GM18502 (cell line): ENCODE measurements around the gene PSMC5.
"Not testable (repeated sequence)": the region's sequence is repeated elsewhere in the genome, so short reads cannot be mapped to it uniquely, and the experiment has no call there.

Source experiments
- ATAC-seq: cut with Tn5 transposase; IDR thresholded peaks from one replicate; pipeline ENCODE4 v1.9.1; 2021; ENCODE audit warnings: mild to moderate bottlenecking; ENCODE audit not compliant: unreplicated experiment, poor library complexity

The PSMC5 gene

DNA sequence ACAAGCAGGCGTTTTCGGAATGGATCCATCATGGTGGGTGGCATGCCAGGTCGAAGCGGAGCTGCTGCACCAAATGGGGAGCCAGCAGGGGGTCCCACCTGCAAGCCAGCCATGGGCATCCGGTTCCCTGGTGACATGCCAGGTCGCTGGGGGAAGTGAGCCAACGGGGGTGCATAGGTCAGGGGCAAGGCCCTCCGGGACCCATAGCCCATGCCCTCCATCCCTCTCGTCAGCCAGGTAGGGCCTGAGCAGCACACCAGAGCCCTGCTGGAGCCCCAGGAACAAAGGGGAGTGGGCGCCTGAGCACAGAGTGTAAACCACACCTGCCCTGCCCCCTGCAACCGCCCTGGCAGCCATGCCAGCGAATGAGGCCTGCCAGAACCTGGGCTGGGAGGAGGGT lies 10.2 kb downstream of the PSMC5 start:
- ATAC-seq: no peak

DNA sequence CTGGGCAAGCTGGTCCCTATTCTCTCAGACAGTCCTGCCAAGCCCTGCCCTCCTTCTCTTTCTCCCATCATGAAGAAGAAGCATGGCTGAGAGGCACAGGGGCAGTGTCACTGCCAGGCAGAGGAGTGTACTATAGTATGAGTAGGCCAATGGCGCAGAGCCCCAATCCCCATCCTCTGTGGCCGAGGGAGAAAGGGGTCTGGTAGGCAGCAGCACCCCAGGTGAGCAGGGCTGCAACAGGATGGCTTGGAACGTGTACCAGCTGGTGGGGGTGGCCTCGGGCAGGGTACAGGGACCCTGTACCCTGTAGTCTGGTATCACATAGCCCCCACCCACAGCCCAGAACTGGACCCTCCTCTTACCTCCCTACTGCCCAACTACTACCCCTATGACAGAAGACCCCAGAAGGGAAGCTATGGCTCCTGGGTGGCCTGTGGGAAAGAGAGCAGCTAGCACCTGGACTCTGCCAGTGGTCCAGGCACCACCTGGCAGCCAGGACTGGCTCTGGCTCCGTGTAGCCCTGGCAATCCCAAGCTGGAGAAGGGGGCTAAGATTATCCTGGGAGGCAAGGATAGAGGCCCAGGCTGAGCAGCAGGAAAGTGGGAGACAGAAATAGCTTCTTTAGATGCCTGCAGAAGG lies 10.8 kb downstream of the PSMC5 start:
- no peak for ATAC-seq

DNA sequence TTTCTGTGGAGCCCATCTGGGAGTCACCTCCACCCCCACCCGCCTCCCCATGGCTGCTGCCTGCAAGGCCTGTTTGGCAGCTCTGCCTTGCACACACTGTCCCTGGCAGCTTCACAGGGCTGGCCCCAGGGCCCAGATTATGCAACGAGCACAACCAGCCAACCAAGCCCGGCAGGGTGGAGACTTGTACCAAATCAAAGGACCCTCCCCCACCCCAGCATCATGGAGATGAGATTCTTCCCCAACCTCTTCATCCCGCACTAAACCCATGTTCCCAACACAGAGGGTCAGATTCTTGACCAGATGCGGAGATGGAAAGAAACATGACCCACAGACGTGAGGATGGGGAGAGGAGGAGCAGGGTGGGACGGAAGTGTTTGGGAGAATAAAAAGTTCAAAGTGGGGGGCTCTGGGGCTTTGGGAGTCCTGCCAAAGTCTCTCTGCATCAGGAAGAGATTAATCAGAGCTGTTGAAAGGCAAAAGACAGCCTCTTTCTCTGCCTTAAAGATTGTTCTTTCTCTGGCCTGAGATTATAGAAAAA lies 11.5 kb downstream of the PSMC5 start:
- ATAC-seq: no peak

DNA sequence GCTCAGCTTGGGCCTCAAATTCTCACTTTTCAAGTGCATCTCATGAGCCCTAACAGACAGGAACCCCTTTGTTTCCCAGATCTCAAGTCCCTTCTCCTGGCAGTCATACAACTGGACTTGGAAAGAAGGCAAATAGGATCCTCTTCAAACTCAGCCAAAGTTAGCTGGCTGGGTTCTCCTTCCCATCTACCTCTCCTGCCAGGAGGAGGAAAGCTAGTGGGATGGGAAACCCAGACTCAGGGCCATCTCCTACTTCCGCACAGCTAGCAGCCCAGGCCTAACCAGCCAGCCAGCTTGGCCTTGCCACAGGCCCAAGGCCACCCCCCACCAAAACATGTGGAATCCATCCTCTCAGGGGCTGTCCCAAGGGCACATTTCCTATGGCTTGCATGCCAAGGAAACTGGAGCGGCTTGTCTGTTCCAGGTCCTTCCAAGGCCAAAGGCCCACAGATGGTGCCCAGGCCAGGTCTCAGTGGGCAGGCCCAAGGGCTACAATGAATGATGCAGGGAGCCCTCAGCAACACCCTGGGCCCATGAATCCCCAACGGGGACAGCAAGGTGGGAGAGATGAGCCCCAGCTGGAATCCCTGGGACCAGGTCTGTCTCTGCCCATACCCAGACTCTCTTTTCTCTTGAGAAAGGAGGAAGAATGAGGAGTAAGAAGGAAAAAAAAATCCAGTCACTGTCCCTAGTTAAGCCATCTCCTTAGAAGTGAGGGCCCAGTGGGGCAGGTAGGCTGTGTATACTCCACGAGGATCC lies 13.5 kb downstream of the PSMC5 start:
- ATAC-seq: no peak

DNA sequence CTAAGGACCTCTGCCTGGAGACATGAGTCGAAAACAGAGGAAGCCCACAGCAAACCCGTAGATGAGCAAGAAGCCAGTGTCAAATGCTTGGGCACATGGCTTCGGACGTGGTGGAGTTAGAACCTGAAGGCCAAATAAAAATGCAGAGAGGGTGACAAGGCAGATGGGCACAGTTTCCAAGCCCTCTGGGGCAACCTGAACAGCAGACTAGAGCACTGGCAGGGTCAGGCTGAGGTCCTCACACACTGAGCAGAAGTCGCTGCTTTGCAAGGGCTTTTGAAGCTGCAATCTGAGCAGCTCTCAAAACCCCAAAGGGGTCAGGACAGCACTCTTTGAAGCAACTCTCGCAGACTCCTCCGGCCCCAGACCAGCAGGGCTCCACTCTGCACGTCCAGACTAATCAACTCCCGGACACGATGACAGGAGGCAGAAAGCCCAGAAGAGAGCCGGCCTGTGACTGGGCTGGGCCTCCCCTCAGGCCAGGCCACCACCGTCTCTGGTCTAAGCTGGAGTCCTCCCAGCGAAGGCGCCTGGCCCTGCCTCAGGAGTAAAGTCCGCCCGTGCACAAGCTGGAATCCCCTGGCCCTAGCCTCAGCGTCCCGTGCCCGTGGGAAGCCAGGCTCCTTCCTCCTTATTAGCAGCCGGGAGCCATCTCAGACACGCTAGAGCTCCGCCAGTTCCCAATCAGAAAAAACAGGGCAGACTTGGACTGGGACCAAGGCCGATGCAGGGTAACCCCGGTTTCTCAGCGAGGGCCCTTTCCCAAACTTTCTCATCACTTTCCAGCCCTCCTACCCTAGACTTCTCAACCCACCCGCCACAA lies 14.3 kb downstream of the PSMC5 start:
- no peak for ATAC-seq

DNA sequence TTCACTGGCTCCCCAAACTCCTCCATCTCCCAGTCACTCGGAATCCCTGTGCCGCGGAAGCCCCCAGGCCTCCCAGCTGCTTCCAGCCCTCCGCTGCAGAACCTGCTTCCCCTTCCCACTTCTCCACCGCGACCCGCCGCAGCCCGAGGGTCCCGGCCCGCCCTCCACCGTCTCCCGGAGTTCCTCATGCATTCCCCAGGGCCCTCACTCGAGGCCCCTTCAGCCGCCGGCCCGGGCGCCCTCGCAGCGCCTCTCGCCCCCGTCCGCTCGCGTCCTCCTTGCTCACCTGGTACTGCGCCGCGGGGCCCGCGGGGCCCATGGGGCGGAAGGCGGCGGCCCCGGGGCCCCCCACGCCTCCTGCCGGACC lies 14.9 kb downstream of the PSMC5 start:
- ATAC-seq: peak; percentile 34

DNA sequence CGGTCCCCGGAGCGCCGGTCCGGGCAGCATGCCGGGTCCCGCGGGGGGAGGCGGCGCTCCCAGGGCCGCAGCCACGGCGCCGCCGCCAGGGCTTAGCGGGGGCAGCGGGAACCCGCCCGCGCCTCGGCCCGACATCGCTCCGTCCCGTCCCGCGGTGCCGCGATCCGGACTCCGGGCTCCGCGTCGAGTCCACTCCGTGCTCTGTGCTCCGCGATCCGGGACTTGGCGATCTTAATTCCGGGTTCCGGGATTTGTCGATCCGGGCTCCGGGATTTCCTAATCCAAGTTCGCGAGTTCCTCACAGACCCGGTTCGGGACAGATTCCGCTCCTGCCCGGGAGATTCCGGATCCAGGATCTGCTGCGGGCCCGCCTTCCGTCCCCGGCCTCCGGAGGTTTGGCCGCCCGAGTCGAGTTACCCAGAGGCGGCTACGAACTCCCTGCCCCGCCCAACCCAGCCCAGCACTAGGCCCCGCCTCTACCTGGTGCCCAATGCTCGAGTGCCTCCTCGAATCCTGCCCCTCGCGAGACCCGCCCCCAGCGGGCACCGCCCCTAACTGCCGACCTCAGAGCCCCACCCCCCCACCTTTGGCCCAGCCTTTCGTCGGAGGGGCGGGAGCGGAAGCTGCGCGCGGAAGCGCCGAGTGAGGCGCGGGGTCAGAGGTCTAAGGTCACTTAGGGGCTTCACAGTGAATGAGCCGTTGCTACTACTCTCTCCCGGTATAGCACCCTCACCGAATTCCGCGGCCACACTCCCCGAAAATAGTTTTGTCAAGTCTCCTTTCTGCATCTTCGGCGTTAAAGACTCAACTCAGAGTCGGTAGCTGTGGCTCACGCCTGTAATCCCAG lies 15.5 kb downstream of the PSMC5 start, which contains the start of gene SMARCD2:
SMARCD2 (minus strand) TSS at position 146 of the 847 bp plus-strand sequence; CDS start at position 135, 11 bp downstream.
- peak; percentile 83 for ATAC-seq

DNA sequence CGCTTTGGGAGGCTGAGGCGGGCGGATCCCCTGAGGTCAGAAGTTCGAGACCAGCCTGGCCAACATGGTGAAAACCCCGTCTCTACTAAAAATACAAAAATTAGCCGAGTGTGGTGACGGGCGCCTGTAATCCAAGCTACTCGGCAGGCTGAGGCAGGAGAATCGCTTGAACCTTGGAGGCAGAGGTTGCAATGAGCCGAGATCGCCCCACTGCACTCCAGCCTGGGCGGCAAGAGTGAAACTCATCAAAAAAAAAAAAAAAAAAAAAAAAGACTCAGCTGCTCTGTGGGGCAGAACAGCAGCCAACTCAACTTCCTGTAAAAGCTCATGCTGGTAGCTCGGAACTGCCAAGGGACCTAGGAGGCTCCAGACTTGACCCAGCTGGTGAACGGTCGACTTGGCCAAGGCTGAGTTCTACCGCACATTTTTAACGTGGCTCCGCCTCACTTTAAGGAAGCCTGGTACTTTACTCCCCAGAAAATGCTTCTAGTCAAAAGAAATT lies 16.2 kb downstream of the PSMC5 start:
- ATAC-seq: not testable (repeated sequence)

DNA sequence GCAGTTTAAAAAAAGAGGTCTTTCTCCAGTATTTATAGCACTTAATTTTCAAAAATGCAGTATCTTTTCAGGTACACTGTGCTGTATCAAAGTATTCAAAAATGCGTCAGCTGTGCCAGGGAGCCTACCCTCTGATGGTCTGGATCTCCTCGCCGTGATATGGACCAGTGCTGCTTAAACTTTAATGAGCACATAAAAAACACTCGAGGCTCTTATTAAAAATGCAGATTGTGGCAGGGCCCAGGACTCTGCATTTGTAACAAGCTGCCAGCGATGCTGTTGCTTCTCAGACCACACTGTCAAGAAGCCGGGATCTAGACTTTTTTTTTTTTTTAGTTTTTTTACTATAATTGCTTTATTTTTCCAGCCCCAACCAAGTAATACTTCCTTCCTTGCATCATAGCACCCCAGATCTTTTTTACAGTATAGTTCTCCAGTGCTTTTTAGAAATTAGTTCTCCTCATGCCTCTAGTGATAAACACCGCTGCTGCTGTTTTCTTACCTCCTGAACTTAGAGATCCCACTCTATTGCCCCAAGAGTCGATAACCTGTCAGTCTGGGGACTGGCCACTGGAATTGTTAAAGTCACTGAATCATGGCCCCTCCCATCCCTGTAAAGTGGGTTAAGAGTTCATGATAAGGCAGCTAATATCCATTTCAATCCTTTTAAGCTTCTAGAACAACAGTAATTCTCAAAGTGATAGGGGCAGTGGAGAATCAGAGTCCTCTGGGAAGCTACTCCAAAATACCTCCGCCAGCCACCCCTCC lies 16.9 kb downstream of the PSMC5 start:
- no peak for ATAC-seq

DNA sequence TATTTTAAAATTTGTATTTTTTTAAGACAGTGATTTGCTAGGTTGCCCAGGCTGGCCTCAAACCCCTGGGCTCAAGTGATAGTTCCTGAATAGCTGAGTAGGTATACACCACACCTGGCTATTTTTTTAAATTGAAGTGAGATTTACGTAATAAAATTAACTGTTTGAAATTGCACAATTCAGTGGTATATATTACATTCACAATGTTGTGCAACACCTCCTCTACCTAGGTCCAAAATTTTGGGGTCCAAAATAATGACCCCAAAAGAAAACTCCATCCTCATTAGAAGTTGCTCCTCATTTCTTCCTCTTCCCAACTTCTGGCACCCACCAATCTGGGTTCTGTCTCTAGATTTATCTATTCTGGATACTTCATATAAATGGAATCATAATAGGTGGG lies 18.3 kb downstream of the PSMC5 start:
- ATAC-seq: no peak

DNA sequence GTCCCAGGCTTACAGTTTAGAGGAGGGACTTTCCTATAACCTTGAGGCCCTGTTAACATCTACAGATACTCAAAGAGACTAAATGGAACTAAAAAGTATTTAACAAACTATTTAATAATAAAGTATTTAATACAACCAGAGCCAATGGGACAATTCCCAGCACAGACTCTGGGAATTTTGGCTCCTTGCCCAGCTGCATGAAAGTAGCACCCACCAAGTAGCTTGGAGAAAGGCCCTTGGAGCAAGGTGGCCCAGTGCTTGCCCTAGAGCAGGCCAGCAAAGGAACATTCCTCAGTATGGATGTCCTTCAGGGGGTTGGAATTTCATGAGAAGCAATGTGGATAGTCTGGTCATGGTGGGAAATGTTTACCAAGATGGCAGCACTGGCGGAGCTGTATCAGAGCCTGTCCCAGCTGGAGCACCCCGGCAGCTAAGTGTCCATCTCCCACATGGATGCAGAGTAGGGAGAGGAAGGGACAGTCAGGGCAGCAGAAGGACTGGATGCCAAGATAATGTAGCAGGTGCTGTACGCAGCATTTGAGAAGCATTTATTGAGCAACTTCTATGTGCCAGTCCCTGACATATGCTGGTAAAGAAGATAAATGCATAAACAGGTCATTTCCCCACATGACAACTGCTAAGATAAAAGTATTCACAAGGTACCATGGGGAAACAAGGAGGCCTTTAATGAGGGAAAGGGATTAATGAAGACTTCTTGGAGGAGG lies 20.5 kb downstream of the PSMC5 start:
- ATAC-seq: no peak

DNA sequence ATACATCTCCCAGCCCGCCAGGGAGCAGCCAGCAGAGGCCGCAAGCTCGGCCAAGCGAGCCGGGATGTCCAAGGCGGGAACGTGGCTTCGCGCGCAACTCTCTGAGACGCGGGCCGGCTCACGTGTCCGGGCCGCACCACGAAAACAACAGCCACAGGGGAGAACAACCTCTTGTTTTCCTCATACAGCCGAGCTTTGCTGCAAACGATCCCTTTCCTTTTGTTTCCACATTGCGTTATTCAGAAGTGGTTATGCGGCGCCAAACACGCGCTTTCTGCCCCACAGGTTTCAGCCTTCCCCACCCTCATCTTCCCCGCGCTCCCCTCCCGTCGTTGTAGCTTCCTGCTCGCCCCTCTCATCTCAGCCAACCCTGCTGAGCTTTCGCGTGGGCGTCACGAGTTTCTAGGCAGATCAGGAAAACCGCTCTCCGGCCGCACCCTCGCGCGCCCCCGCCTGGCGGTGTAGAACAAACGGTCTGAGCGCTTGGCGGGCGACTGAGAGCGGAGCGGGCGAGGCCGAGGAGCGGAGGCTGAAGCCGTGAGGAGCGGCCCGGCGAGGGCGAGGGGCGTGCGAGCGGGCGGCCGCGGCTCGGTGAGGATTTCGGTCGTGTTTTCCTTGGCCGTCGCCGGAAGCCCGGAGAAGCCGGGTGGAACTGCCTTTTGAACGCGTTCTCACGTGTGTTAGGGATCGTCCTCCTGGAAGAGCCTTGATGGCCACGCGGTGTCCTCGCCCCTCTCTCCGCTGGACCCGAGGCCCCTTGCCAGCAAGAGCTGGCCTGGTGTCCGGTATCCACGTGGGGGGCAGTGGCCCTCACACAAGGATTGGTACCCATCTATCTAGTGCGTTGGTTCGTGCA lies 21.8 kb downstream of the PSMC5 start:
- ATAC-seq: peak; percentile 88

DNA sequence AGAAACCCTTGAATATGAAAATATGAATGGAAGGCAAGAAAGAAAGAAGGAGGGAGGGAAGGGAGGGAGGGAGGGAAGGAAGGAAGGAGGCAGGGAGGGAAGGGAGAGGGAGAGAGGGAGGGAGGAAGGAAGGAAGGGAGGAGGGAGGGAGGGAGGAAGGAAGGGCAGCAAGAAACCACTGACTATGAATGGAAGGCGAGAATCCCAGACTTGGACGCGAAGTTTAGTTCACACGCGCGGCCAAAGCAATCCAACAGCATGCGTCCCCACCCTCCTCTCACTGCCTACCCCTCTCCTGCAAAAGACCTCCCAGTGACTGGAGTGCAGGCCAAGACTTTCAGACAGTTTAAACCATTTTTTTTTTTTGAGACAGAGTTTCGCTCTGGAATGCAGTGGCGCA lies 23.2 kb downstream of the PSMC5 start:
- no peak for ATAC-seq

DNA sequence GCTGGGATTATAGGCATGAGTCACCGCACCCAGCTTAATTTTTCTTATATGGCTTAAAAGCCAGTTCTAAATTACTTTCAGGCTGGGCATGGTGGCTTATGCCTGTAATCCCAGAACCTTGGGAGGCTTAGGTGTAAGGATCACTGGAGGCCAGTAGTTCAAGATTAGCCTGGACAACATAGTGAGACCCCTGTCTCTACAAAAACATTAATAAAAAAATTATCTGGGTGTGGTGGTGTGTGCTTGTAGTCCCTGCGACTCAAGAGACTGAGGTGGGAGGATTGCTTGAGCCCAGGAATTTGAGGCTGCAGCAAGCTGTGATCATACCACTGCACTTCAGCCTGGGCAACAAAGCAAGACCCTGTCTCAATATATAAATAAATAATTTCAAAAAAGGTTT lies 26.0 kb downstream of the PSMC5 start:
- no peak for ATAC-seq

DNA sequence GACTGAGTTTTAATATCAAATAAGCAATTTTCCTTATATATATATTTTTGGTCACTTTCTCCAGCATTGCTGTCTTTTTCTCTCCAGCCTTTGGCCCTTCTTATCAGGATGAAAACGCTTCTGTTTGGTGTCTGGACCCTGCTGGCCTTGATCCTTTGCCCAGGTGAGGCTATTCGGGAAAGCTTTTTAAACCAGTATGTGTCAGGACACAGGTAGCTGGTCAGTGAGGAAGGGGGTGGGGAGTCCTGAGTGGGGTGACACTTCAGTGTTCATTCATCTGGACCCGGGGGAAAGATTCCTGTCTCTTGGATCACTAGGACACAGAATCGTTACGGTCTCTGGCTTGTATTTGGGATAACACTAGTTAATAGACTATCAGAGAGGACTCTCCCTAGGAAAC lies 27.5 kb downstream of the PSMC5 start:
- ATAC-seq: no peak

DNA sequence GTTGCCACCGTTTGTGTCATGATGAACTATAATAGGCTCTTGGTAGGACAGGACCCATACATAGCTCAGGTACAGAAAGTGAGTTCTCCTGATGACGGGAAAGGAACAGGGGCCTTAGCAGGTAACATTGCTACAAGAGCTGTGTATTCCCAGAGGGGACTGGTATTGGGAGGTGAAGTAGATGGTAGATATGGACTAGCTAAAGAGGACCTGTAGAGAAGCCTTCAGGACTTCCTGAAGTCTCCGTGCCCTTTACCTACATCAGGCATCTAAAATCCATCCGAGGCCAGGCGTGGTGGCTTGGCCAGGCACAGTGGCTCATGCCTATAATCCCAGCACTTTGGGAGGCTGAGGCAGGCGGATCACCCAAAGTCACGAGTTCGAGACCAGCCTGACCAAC lies 28.0 kb downstream of the PSMC5 start:
- ATAC-seq: no peak

DNA sequence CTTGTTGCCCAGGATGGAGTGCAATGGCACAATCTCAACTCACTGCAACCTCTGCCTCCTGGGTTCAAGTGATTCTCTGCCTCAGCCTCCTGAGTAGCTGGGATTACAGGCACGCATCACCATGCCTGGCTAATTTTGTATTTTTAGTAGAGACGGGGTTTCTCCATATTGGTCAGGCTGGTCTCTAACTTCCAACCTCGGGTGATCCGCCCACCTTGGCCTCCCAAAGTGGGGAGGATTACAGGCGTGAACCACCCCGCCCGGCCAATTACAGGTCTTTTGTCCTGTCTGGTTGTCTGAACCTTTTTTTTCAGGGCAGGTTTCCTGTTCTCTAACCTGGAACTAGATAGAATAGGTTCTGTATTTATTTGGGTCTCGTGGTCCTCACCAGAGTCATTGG lies 29.2 kb downstream of the PSMC5 start:
- not testable (repeated sequence) for ATAC-seq

DNA sequence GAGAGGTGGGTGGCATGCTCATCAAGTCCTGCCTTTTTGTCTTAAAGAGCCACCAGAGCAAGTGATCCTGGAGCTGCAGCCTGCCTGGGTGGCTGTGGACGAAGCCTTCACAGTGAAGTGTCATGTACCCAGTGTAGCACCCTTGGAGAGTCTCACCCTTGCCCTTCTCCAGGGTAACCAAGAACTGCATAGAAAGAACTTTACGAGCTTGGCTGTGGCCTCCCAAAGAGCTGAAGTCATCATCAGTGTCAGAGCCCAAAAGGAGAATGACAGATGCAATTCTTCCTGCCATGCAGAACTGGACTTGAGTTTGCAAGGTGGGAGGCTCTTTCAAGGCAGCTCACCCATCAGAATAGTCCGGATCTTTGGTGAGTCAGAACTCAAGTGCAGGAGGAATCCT lies 32.0 kb downstream of the PSMC5 start:
- no peak for ATAC-seq
